Panc1 (cell line): ENCODE measurements around the gene PCED1B.

Experiments
- CTCF ChIP-seq: fragments of 450-650 bp; IDR thresholded peaks from 2 replicates; pipeline ENCODE4 v1.5.1; 2017; ENCODE audit warnings: mild to moderate bottlenecking
- POLR2AphosphoS5 ChIP-seq: IDR thresholded peaks from 2 replicates; pipeline ENCODE4 v1.6.1; 2012; ENCODE audit warnings: mild to moderate bottlenecking, low read depth, low read length, moderate library complexity

GRCh38 chr12:47035484-47035883 is 43.9 kb upstream of the PCED1B start:
- TF ChIP-seq CTCF (no peak), POLR2AphosphoS5 (no peak)
